ENCODE results near the gene C19orf25. TPM values are rescaled to one million over a fixed set of nuclear protein-coding genes. Genes with fewer than 3 reads are reported as not detected.
A peak's percentile ranks its signal among the peaks of the same experiment; 100 is the strongest.

C19orf25 gene
- total and polyA plus RNA-seq, 2 of the 13 experiments (the other 11 are each of a cell fraction or from before 2014, with no cell fraction given): 14.2 to 32.4 TPM

DNA sequence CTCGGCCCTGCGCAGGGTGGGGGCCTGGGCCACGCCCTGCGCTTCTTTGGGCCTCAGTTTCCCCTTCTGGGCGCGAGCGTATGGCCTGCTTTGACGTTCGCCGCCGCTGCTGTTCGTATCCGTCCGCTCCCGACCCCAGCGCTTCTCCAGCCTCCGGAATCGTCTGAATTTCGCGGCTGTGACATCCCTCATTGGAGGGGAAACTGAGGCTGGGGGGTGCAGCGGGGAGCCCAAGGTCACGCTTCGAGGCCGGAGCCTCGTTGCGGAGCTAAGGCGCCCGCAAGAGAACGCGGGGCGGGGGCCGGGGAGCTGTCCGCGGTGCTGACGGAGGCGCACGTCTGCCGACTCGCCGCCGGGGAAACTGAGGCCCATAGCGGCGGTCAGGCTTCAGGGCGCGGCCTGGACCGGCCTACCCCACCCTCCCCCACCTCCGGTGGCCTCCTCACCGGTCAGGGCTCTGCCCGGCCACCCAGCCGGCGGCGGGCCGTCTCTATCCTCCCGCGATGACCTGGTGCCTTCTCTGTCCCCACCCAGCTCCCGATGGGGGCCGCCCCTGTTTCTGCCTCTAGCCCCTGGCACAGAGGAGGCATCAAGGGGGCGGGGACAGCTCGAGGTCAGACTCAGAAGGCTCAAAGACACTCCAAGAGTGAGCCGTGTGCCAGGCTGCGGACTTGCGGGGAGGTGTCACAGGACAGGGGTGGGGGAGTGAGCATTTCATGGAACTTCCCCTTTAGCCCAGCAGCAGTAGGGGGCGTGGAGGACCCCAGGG lies 32.1 kb downstream of the C19orf25 start (continued):
- TF ChIP-seq, protein P1, sequence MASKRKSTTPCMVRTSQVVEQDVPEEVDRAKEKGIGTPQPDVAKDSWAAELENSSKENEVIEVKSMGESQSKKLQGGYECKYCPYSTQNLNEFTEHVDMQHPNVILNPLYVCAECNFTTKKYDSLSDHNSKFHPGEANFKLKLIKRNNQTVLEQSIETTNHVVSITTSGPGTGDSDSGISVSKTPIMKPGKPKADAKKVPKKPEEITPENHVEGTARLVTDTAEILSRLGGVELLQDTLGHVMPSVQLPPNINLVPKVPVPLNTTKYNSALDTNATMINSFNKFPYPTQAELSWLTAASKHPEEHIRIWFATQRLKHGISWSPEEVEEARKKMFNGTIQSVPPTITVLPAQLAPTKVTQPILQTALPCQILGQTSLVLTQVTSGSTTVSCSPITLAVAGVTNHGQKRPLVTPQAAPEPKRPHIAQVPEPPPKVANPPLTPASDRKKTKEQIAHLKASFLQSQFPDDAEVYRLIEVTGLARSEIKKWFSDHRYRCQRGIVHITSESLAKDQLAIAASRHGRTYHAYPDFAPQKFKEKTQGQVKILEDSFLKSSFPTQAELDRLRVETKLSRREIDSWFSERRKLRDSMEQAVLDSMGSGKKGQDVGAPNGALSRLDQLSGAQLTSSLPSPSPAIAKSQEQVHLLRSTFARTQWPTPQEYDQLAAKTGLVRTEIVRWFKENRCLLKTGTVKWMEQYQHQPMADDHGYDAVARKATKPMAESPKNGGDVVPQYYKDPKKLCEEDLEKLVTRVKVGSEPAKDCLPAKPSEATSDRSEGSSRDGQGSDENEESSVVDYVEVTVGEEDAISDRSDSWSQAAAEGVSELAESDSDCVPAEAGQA (IDR thresholded peaks at IDR 0.05; ENCODE audit: low read depth): no peak
- TF ChIP-seq, protein P1 (CRISPR knock-in tag; IDR thresholded peaks at IDR 0.05; ENCODE audit: borderline replicate concordance): no peak
- TF ChIP-seq MTF2 (CRISPR knock-in tag; IDR thresholded peaks at IDR 0.05; ENCODE audit: borderline replicate concordance): peak; percentile 69; the same call in 1 of the 2 replicates
- no peak for TF ChIP-seq ZNF562 (CRISPR knock-in tag; IDR thresholded peaks at IDR 0.05; ENCODE audit: borderline replicate concordance)
- TF ChIP-seq ZNF431 (CRISPR knock-in tag; IDR thresholded peaks at IDR 0.05; ENCODE audit: borderline replicate concordance, low read depth): no peak
- no peak for TF ChIP-seq ZFX (CRISPR knock-in tag; IDR thresholded peaks at IDR 0.05; ENCODE audit: low read depth)
- TF ChIP-seq ZNF296 (CRISPR knock-in tag; conservative IDR thresholded peaks at IDR 0.05): no peak
- no peak for TF ChIP-seq ZNF777 (CRISPR knock-in tag; IDR thresholded peaks at IDR 0.05)
- TF ChIP-seq ZNF136 (CRISPR knock-in tag; IDR thresholded peaks at IDR 0.05; ENCODE audit: low read depth): no peak
- TF ChIP-seq HIVEP1 (CRISPR knock-in tag; IDR thresholded peaks at IDR 0.05): 0 out of 2 replicates have a peak, but pooled peaks have one; percentile 18
- TF ChIP-seq ZBTB38 (CRISPR knock-in tag; IDR thresholded peaks at IDR 0.05): no peak; the same call in 1 of the 2 replicates
- no peak for TF ChIP-seq STAG1 (CRISPR knock-in tag; IDR thresholded peaks at IDR 0.05)
- no peak; a peak in 1 of 4 replicates for TF ChIP-seq KLF16 (CRISPR knock-in tag; IDR thresholded peaks at IDR 0.05)
- no peak for TF ChIP-seq ZNF644 (CRISPR knock-in tag; IDR thresholded peaks at IDR 0.05; ENCODE audit: low read depth)
- TF ChIP-seq, protein P2, sequence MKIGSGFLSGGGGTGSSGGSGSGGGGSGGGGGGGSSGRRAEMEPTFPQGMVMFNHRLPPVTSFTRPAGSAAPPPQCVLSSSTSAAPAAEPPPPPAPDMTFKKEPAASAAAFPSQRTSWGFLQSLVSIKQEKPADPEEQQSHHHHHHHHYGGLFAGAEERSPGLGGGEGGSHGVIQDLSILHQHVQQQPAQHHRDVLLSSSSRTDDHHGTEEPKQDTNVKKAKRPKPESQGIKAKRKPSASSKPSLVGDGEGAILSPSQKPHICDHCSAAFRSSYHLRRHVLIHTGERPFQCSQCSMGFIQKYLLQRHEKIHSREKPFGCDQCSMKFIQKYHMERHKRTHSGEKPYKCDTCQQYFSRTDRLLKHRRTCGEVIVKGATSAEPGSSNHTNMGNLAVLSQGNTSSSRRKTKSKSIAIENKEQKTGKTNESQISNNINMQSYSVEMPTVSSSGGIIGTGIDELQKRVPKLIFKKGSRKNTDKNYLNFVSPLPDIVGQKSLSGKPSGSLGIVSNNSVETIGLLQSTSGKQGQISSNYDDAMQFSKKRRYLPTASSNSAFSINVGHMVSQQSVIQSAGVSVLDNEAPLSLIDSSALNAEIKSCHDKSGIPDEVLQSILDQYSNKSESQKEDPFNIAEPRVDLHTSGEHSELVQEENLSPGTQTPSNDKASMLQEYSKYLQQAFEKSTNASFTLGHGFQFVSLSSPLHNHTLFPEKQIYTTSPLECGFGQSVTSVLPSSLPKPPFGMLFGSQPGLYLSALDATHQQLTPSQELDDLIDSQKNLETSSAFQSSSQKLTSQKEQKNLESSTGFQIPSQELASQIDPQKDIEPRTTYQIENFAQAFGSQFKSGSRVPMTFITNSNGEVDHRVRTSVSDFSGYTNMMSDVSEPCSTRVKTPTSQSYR (CRISPR knock-in tag; IDR thresholded peaks at IDR 0.05; ENCODE audit: borderline replicate concordance): 0 out of 2 replicates have a peak, but pooled peaks have one; percentile 23
- TF ChIP-seq ZNF556 (CRISPR knock-in tag; IDR thresholded peaks at IDR 0.05; ENCODE audit: borderline replicate concordance): no peak
- no peak for TF ChIP-seq POLR2AphosphoS2 (IDR thresholded peaks at IDR 0.05; ENCODE audit: low read depth, low read length)
- peak; percentile 54; the same call in 1 of the 2 replicates for TF ChIP-seq MEIS2 (CRISPR knock-in tag; IDR thresholded peaks at IDR 0.05)
- no peak for TF ChIP-seq SMYD3 (CRISPR knock-in tag; IDR thresholded peaks at IDR 0.05)
- TF ChIP-seq, protein P3, sequence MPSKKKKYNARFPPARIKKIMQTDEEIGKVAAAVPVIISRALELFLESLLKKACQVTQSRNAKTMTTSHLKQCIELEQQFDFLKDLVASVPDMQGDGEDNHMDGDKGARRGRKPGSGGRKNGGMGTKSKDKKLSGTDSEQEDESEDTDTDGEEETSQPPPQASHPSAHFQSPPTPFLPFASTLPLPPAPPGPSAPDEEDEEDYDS (CRISPR knock-in tag; IDR thresholded peaks at IDR 0.05): no peak
- TF ChIP-seq MXI1 (IDR thresholded peaks at IDR 0.05; ENCODE audit: borderline replicate concordance, low read depth, low read length): peak; percentile 45; the same call in 1 of the 3 replicates
- no peak; the same call in 1 of the 2 replicates for TF ChIP-seq HOXA3 (CRISPR knock-in tag; IDR thresholded peaks at IDR 0.05)
